Mesothelial cell of epicardium (in vitro differentiated cells): ENCODE results near the gene FHL2. TPM values are rescaled to one million over a fixed set of nuclear protein-coding genes. Genes with fewer than 3 reads are reported as not detected.

Experiments
- DNase-seq, 2 experiments: peaks; one replicate each; pipeline ENCODE4 v3.0.0; 2021; ENCODE audit warnings: low spot score in 2 of 2; ENCODE audit not compliant: unreplicated experiment in 2 of 2
- H3K27ac Mint-ChIP-seq: 2 replicates; pipeline ENCODE4 v1.8.0; 2021; ENCODE audit warnings: mixed read lengths
- H3K27me3 Mint-ChIP-seq: 2 replicates; pipeline ENCODE4 v1.8.0; 2021; ENCODE audit warnings: low read depth, mixed read lengths
- H3K36me3 Mint-ChIP-seq: 2 replicates; pipeline ENCODE4 v1.8.0; 2021; ENCODE audit warnings: mixed read lengths
- H3K4me1 Mint-ChIP-seq: 2 replicates; pipeline ENCODE4 v1.8.0; 2021; ENCODE audit warnings: mixed read lengths
- H3K4me3 Mint-ChIP-seq: 2 replicates; pipeline ENCODE4 v1.8.0; 2021; ENCODE audit warnings: mild to moderate bottlenecking, moderate library complexity, mixed read lengths
- H3K9me3 Mint-ChIP-seq: 2 replicates; pipeline ENCODE4 v1.8.0; 2021; ENCODE audit warnings: mixed read lengths
- CTCF ChIP-seq: fragments of 200-600 bp; sonication (generic); IDR thresholded peaks from one replicate; pipeline ENCODE4 v1.5.0; 2021; ENCODE audit warnings: antibody characterized with exemption; ENCODE audit not compliant: unreplicated experiment
- total RNA-seq: library from RNA; stranded (reverse); gene quantifications from 3 replicates; pipeline ENCODE4 v1.2.1, GENCODE V29; 2021

Gene FHL2
- total RNA-seq, 1 donor from 2014 or later: 37.9 TPM

DNA sequence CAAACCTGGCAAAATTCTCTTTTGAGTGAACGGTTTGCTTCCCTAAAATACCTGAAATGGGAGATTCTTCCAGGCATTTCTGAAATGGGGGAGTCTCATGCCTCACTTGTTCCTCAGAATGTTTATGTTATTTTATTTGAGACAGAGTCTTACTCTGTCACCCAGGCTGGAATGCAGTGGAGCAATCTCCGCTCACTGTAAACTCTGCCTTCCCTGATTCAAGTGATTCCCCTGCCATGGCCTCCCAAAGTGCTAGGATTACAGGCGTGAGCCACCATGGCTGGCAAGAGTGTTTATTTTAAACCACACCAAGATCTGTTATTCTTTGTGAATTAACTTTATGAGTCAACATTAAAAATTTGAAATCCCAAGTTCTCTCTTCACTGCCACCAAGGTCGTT lies 6.4 kb upstream of the FHL2 start:
- H3K9me3 Mint-ChIP-seq: no peaks in the 10 kb centered on the region
- peaks cover 26% of the 10 kb centered on the region for H3K4me1 Mint-ChIP-seq
- no peak overlapping the region for H3K4me3 Mint-ChIP-seq
- H3K27ac Mint-ChIP-seq: peak overlapping the region; percentile 51
- DNase-seq: no peak
- no peaks in the 10 kb centered on the region for H3K36me3 Mint-ChIP-seq
- no peaks in the 10 kb centered on the region for H3K27me3 Mint-ChIP-seq
- no peak for TF ChIP-seq CTCF

DNA sequence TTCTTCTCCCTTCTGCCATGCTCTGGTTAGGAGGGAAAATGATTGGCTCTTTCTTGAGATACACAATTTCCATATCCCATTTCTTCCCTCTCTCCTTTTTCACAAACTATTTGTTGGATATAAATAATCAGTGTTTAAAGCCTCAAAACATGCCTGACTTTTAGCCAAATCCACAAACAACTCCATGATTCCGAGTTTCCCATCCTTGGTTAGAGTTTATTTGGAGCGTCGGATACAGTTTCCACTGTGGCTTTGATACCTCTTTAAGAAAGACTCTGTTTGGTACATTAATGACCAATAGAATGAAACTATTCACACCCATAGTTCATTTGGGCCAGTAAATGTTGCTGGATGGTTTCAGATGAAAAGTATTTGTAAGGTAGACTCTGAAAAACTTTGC lies 5.9 kb upstream of the FHL2 start:
- H3K4me1 Mint-ChIP-seq: peaks cover 26% of the 10 kb centered on the region
- no peaks in the 10 kb centered on the region for H3K9me3 Mint-ChIP-seq
- H3K36me3 Mint-ChIP-seq: no peaks in the 10 kb centered on the region
- H3K27ac Mint-ChIP-seq: peak overlapping the region; percentile 11
- no peak for DNase-seq
- H3K27me3 Mint-ChIP-seq: no peaks in the 10 kb centered on the region
- no peak overlapping the region for H3K4me3 Mint-ChIP-seq
- no peak for TF ChIP-seq CTCF

GRCh38 chr2:105403783-105404698 lies 5.2 kb upstream of the FHL2 start:
- TF ChIP-seq CTCF: no peak

GRCh38 chr2:105403241-105403782 lies 4.5 kb upstream of the FHL2 start:
- Mint-ChIP-seq H3K36me3 (no peaks in the 10 kb centered on the region), H3K27ac (peak overlapping the region; percentile 66), H3K27me3 (no peaks in the 10 kb centered on the region), H3K4me1 (peaks cover 26% of the 10 kb centered on the region), H3K4me3 (no peak overlapping the region), H3K9me3 (no peaks in the 10 kb centered on the region)
- no peak for TF ChIP-seq CTCF
- DNase-seq: no peak

More at GRCh38 chr2:105403783-105404698, 5.2 kb upstream of the FHL2 start:
- no peaks in the 10 kb centered on the region for H3K27me3 Mint-ChIP-seq
- no peaks in the 10 kb centered on the region for H3K36me3 Mint-ChIP-seq
- peaks cover 26% of the 10 kb centered on the region for H3K4me1 Mint-ChIP-seq
- H3K27ac Mint-ChIP-seq: peak overlapping the region; percentile 66
- no peaks in the 10 kb centered on the region for H3K9me3 Mint-ChIP-seq
- DNase-seq: no peak
- no peak overlapping the region for H3K4me3 Mint-ChIP-seq

DNA sequence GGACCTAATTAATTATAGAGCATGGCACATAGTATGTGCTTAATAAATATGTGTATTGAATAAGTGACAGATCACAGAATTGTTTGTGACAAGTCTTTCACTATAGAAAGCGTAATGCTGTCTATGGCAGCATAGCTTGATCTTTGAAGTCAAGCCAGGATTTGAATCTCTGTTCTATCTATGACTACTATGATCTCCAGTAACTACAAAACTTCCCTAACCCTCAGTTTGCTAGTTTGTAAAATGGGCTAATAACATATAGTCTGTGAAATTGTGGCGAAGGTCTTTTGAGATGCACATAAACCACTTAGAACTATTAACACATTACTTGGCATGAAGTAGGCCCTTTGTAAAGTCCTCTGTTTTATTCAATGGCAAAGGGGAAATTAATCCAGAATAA lies 4.0 kb upstream of the FHL2 start:
- peaks cover 28% of the 10 kb centered on the region for H3K4me1 Mint-ChIP-seq
- no peak overlapping the region for H3K4me3 Mint-ChIP-seq

More for the DNA sequence above, 4.0 kb upstream of the FHL2 start:
- no peak for TF ChIP-seq CTCF
- no peak for DNase-seq
- Mint-ChIP-seq H3K27ac (no peak overlapping the region), H3K27me3 (no peaks in the 10 kb centered on the region), H3K9me3 (no peaks in the 10 kb centered on the region), H3K36me3 (no peaks in the 10 kb centered on the region)
